ENCODE measurements around the gene PSME1. TPM values are rescaled to one million over a fixed set of nuclear protein-coding genes. Genes with fewer than 3 reads are reported as not detected.
A peak's percentile ranks its signal among the peaks of the same experiment; 100 is the strongest.

Gene PSME1
- total and polyA plus RNA-seq, 2 donors from 2014 or later = 244 to 333 TPM

GRCh38 chr14:24182110-24182882, 46.3 kb downstream of the PSME1 start:
- H3K27me3 ChIP-seq (ENCODE audit: control insufficient read depth, insufficient read depth, low read length) = no peaks in the 10 kb centered on the region
- intact Hi-C loops (cut with DNase I) = no loop called here
- no peak overlapping the region for H3K27ac ChIP-seq (ENCODE audit: low read depth in 2 of 2, low read length in 2 of 2)
- peaks cover 0 to 18% (median 15%) of the 10 kb centered on the region in 3 donors for H3K4me1 ChIP-seq (ENCODE audit: control insufficient read depth in 2 of 3, insufficient read depth in 2 of 3, low read depth in 1 of 3, low read length in 3 of 3)
- FAIRE-seq (no peak), DNase-seq (peak in 1 of 5 donors; percentile 64)
- H3K36me3 ChIP-seq (ENCODE audit: control insufficient read depth in 2 of 3, insufficient read depth in 3 of 3, low read length in 3 of 3) = peaks cover 0 to 45% (median 27%) of the 10 kb centered on the region in 3 donors
- no peaks in the 10 kb centered on the region for H3K9me3 ChIP-seq (ENCODE audit: control insufficient read depth in 2 of 3, insufficient read depth in 1 of 3, low read length in 3 of 3)
- H3K4me3 ChIP-seq (ENCODE audit: low read length in 3 of 3) = no peak overlapping the region
- TF ChIP-seq, protein P1, sequence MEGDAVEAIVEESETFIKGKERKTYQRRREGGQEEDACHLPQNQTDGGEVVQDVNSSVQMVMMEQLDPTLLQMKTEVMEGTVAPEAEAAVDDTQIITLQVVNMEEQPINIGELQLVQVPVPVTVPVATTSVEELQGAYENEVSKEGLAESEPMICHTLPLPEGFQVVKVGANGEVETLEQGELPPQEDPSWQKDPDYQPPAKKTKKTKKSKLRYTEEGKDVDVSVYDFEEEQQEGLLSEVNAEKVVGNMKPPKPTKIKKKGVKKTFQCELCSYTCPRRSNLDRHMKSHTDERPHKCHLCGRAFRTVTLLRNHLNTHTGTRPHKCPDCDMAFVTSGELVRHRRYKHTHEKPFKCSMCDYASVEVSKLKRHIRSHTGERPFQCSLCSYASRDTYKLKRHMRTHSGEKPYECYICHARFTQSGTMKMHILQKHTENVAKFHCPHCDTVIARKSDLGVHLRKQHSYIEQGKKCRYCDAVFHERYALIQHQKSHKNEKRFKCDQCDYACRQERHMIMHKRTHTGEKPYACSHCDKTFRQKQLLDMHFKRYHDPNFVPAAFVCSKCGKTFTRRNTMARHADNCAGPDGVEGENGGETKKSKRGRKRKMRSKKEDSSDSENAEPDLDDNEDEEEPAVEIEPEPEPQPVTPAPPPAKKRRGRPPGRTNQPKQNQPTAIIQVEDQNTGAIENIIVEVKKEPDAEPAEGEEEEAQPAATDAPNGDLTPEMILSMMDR (IDR thresholded peaks at IDR 0.05; ENCODE audit: borderline replicate concordance, extremely low read depth, insufficient read depth) = no peak
- no peak overlapping the region for H3K9ac ChIP-seq (ENCODE audit: low read length in 3 of 3)

DNA sequence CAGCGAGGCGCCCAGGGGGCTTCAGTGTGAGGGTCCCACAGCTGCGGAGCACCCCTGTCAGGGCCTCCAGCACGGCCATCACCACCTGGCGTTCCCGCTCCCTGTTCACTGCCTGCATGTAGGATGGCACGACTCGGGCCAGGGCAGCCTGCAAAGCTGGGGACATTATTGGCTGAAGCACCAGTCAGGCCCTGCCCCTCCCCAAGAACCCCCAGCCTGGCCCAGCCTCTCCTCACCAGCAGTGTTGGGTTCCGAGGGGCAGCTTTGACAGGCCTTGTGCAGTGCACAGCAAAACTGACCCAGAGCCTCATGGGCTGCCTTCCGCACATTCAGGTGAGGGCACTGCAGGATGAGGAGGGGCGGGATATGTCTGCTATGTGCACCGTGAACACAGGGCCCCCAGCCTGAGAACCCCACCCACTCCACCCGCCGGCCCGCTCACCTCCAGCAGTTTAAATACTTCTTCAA, 47.1 kb downstream of the PSME1 start:
- Histone ChIP-seq H3K36me3 (ENCODE audit: control insufficient read depth in 2 of 3, insufficient read depth in 3 of 3, low read length in 3 of 3) (peaks cover 0 to 45% (median 27%) of the 10 kb centered on the region in 3 donors), H3K4me1 (ENCODE audit: control insufficient read depth in 2 of 3, insufficient read depth in 2 of 3, low read depth in 1 of 3, low read length in 3 of 3) (peaks cover 0 to 26% (median 22%) of the 10 kb centered on the region in 3 donors), H3K9me3 (ENCODE audit: control insufficient read depth in 2 of 3, insufficient read depth in 1 of 3, low read length in 3 of 3) (no peaks in the 10 kb centered on the region), H3K9ac (ENCODE audit: low read length in 3 of 3) (no peak overlapping the region), H3K27me3 (ENCODE audit: control insufficient read depth, insufficient read depth, low read length) (no peaks in the 10 kb centered on the region), H3K27ac (ENCODE audit: low read depth in 2 of 2, low read length in 2 of 2) (no peak overlapping the region), H3K4me3 (ENCODE audit: low read length in 3 of 3) (no peak overlapping the region)
- FAIRE-seq = no peak
- no peak for DNase-seq
- intact Hi-C loops (cut with DNase I) = no loop called here
- TF ChIP-seq, protein P1 (IDR thresholded peaks at IDR 0.05; ENCODE audit: borderline replicate concordance, extremely low read depth, insufficient read depth) = no peak

DNA sequence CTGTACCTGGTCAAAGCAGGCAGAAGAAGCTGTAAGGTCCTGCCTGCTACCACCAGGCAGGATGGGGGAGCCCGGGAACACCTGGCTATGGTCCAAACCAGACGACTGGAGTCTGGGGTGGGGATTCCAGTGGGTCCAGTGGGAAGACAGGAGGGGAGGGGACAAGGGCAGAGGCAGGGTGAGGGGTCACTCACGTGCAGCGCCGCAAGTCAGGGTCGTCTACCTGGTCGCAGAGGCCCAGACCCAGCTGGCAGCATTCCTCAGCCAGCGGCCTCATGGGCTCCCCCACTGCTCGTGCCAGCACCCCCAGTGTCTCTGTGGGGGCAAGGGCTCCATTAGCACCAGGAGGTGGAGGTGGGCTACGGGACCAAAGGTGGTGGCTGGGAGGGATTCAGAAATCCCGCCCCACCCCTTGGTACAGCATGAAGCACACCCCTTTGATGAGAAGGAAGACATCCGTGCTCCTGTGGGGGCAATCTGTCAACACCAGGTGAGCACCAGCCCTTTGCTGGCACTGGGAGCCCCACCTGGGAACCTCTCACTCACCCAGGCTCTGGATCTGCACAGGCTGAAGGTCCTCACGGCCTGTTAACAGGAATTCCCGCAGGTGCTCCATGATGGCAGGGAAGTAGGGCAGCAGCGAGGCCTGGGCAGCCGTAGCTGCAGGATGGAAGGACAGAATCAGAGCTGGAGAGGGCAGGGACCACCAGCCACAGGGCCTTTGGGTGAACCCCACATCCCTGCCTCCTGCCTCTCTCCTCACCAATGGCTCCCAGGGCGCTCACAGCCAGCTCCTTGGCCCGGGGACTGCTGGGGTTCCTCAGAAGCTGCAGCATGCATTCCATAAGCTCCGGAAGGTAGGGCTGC, 48.3 kb downstream of the PSME1 start:
- FAIRE-seq = no peak
- H3K4me1 ChIP-seq (ENCODE audit: control insufficient read depth in 2 of 3, insufficient read depth in 2 of 3, low read depth in 1 of 3, low read length in 3 of 3) = peaks cover 0 to 23% (median 22%) of the 10 kb centered on the region in 3 donors
- H3K36me3 ChIP-seq (ENCODE audit: control insufficient read depth in 2 of 3, insufficient read depth in 3 of 3, low read length in 3 of 3) = peaks cover 0 to 40% (median 27%) of the 10 kb centered on the region in 3 donors
- no peaks in the 10 kb centered on the region for H3K9me3 ChIP-seq (ENCODE audit: control insufficient read depth in 2 of 3, insufficient read depth in 1 of 3, low read length in 3 of 3)
- TF ChIP-seq, protein P1 (IDR thresholded peaks at IDR 0.05; ENCODE audit: borderline replicate concordance, extremely low read depth, insufficient read depth) = no peak
- intact Hi-C loops (cut with DNase I) = no loop called here
- H3K4me3 ChIP-seq (ENCODE audit: low read length in 3 of 3) = no peak overlapping the region
- no peak overlapping the region for H3K9ac ChIP-seq (ENCODE audit: low read length in 3 of 3)
- H3K27me3 ChIP-seq (ENCODE audit: control insufficient read depth, insufficient read depth, low read length) = no peaks in the 10 kb centered on the region
- no peak for DNase-seq
- H3K27ac ChIP-seq (ENCODE audit: low read depth in 2 of 2, low read length in 2 of 2) = no peak overlapping the region

All from kidney (tissue), 14 donors.